Activated CD4-positive, CD25-positive, alpha-beta regulatory T cell (primary cell): ENCODE data around the gene WDR90.
A peak's percentile ranks its signal among the peaks of the same experiment; 100 is the strongest.

Source experiments
- DNase-seq, 4 experiments: peaks; one replicate each; lab custom pipeline; 2025; lab: John Stamatoyannopoulos, UW

Gene WDR90

GRCh38 chr16:638836-639235 lies 10.3 kb upstream of the WDR90 start:
- no peak for DNase-seq

GRCh38 chr16:640614-641013 lies 8.6 kb upstream of the WDR90 start:
- no peak for DNase-seq

- DNase-seq: peak in 3 of 4 experiments; percentile 36 to 54 (median 44)
These were observed 7.6 kb upstream of the WDR90 start, which contains the start of gene MCRIP2 for GRCh38 chr16:641326-642188. TSS of gene MCRIP2 (plus strand) at chr16:641828. CDS start at chr16:641992, 164 bp downstream.

- no peak for DNase-seq
These were observed 6.7 kb upstream of the WDR90 start for GRCh38 chr16:642189-643049.

- DNase-seq: no peak
These were observed 6.2 kb upstream of the WDR90 start for GRCh38 chr16:643050-643368.

DNA sequence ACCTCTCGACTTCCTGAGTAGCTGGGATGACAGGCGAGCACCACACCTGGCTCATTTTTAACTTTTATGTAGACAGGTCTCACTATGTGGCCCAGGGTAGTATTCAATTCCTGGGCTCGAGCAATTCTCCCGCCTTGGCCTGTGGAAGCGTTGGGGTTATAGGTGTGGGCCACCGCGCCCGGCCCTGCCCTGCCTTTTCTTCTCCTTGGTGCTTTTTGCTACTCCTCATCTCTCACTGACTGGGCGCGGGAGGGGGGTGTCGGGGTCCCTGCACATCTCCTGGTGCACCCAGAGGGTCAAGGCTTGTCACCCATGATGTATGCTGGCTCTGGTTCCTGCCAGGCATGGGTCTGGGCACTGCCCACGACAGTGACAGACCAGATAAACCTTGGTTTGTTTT lies 4.6 kb upstream of the WDR90 start:
- DNase-seq: no peak

- no peak for DNase-seq
These were observed 3.1 kb upstream of the WDR90 start for GRCh38 chr16:645852-646678.

GRCh38 chr16:646679-647172 lies 2.4 kb upstream of the WDR90 start:
- no peak for DNase-seq

DNA sequence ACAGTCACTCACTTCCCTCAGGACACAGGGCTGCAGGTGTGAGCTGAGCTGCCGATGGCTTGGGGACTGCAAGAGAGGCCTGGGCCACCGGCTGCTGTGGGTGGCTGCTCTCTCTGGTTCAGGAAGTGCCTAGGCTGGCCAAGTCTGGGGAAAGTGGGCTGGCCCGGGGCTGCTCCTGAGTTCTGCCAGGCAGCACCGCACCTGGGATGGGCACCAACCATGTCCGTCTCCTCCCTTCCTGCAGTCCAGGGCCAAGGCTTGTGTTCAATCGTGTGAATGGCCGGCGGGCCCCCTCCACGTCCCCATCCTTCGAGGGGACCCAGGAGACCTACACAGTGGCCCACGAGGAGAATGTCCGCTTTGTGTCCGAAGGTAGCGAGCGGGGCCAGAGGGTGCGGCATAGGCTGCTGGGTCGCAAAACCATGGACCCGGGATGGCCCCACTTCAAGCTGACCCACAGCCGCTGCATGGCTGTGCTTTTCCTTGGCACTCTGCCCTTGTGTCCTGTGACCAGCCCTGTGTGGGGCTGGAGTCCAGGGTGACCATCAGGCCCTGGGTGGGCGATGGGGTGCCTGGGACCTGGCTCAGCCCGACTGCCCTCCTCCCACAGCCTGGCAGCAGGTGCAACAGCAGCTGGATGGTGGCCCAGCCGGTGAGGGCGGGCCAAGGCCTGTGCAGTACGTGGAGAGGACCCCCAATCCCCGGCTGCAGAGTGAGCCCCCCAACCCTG lies 1.8 kb upstream of the WDR90 start:
- DNase-seq: no peak

GRCh38 chr16:648071-648780 lies 939 bp upstream of the WDR90 start:
- peak in 1 of 4 experiments; percentile 16 for DNase-seq

DNA sequence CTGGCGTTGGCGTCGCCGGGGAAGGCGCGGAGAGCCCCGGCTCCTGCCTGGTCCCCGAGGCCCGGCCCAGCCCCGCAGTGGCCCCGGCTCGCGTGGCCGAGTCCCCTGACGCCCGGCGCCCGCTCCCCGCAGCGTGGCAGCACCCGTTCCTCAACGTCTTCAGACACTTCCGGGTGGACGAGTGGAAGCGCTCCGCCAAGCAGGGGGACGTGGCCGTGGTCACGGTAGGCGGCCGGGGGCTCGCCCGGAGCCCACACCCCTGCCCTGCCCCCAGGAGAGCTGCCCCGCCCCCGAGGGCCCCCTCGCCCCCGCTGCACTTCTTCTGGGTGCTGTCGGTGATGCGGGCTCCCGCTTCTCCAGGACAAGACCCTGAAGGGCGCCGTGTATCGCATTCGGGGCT lies 466 bp downstream of the WDR90 start:
- no peak for DNase-seq

DNA sequence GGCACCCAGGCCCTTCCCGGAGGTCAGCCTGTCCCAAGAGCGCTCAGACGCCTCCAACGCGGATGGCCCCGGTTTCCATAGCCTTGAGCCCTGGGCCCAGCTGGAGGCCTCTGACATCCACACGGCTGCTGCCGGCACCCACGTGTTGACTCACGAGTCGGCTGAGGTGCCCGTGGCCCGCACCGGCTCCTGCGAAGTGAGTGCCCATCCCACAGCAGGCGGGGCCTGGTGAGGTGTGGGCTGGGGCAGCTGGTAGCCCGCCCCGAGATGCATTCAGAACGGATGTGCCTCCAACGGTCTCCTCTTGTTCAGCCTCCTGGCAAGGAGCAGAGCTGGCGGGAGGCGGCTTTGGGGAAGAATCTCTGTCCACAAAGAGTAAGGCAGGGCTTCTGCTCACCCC lies 2.7 kb downstream of the WDR90 start:
- no peak for DNase-seq

- no peak for DNase-seq
These were observed 3.5 kb downstream of the WDR90 start for GRCh38 chr16:652454-653305.

- DNase-seq: no peak
These were observed 4.9 kb downstream of the WDR90 start for GRCh38 chr16:654034-654433.

- DNase-seq: no peak
These were observed 8.3 kb downstream of the WDR90 start for GRCh38 chr16:657487-657886.

- DNase-seq: no peak
These were observed 9.8 kb downstream of the WDR90 start for GRCh38 chr16:658679-659571.

DNA sequence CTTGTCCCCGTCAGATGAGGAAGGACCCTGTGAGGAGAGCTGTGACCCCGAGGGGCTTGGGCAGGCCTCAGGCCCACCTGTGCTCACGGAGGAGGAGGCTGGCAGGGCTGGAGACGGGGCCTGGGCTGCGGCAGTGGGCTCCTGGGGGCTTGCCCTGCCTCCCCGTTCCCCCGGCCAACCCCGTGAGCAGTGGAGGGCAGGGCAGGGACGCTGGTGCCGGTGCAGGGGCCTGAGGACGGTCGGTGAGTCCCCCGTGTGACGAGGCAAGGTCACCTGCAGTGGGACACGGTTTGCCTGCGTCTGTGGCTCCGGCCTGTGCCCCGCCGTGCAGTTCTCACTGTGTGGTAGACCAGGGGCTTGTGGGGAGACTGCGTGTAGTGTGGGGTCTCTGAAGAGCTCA lies 10.5 kb downstream of the WDR90 start:
- DNase-seq: no peak

DNA sequence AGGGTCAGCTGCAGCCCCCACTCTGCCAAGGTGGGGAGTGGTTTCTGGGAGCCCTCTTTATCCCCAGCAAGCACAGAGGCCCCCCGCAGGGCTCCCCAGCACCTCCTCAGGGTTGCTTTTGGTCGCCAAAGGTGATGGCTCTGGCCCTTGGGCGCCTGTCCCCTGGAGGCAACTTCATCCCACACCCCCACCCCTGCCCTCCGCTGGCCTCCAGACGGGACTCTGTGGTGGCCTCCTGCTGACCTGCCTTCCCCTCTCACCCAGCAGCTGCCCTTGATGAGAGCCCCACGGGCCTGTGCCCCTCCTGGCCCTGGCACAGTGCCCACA lies 10.9 kb downstream of the WDR90 start:
- DNase-seq: no peak
